Astrocyte (in vitro differentiated cells and primary cell): ENCODE data around the gene MIDN. TPM values are rescaled to one million over a fixed set of nuclear protein-coding genes. Genes with fewer than 3 reads are reported as not detected.

Experiments used
- DNase-seq: peaks from one replicate; pipeline ENCODE4 v3.0.0-alpha.2; 2010; ENCODE audit warnings: low read depth
- FAIRE-seq: peaks from 2 replicates; lab custom pipeline; 2011; peaks lifted over from hg19 to GRCh38; lab: Jason Lieb, UNC
- H2AFZ ChIP-seq: 2 replicates; pipeline ENCODE4 v1.6.0; 2012; ENCODE audit warnings: low read depth, low read length, inconsistent platforms
- H3K27ac ChIP-seq: 2 replicates; pipeline ENCODE4 v1.5.1; 2011; ENCODE audit warnings: low read depth, low read length, inconsistent platforms
- H3K27me3 ChIP-seq: 2 replicates; pipeline ENCODE4 v1.6.0; 2011; ENCODE audit warnings: low read length, inconsistent platforms; ENCODE audit not compliant: insufficient read depth
- H3K36me3 ChIP-seq: 2 replicates; pipeline ENCODE4 v1.5.1; 2011; ENCODE audit warnings: low read length, inconsistent platforms; ENCODE audit not compliant: insufficient read depth
- H3K4me1 ChIP-seq: 2 replicates; pipeline ENCODE4 v1.5.1; 2011; ENCODE audit warnings: low read length, inconsistent platforms; ENCODE audit not compliant: insufficient read depth
- H3K4me2 ChIP-seq: 2 replicates; pipeline ENCODE4 v1.6.0; 2012; ENCODE audit warnings: low read length, inconsistent platforms
- H3K4me3 ChIP-seq: 2 replicates; pipeline ENCODE4 v1.5.1; 2011; ENCODE audit warnings: low read depth, mild to moderate bottlenecking, low read length, inconsistent platforms; ENCODE audit not compliant: insufficient read depth
- H3K79me2 ChIP-seq: 2 replicates; pipeline ENCODE4 v1.6.0; 2012; ENCODE audit warnings: mild to moderate bottlenecking, low read length, inconsistent platforms; ENCODE audit not compliant: insufficient read depth
- H3K9ac ChIP-seq: 2 replicates; pipeline ENCODE4 v1.6.0; 2012; ENCODE audit warnings: mild to moderate bottlenecking, low read length, inconsistent platforms
- H3K9me3 ChIP-seq: 2 replicates; pipeline ENCODE4 v1.5.1; 2012; ENCODE audit warnings: low read depth, mild to moderate bottlenecking, low read length, inconsistent platforms; ENCODE audit not compliant: insufficient read depth
- H4K20me1 ChIP-seq: 2 replicates; pipeline ENCODE4 v1.6.0; 2012; ENCODE audit warnings: low read length, inconsistent platforms; ENCODE audit not compliant: insufficient read depth
- H3K27ac Mint-ChIP-seq: one replicate; pipeline ENCODE4 v1.8.0; 2021; ENCODE audit warnings: mild to moderate bottlenecking, mixed read lengths; ENCODE audit not compliant: unreplicated experiment
- H3K27me3 Mint-ChIP-seq: one replicate; pipeline ENCODE4 v1.8.0; 2021; ENCODE audit warnings: low read depth, mixed read lengths; ENCODE audit not compliant: unreplicated experiment
- H3K36me3 Mint-ChIP-seq: one replicate; pipeline ENCODE4 v1.8.0; 2021; ENCODE audit warnings: low read depth, mixed read lengths; ENCODE audit not compliant: unreplicated experiment
- H3K4me1 Mint-ChIP-seq: one replicate; pipeline ENCODE4 v1.8.0; 2021; ENCODE audit warnings: low read depth, mixed read lengths; ENCODE audit not compliant: unreplicated experiment
- H3K4me3 Mint-ChIP-seq: one replicate; pipeline ENCODE4 v1.8.0; 2021; ENCODE audit warnings: mild to moderate bottlenecking, moderate library complexity, mixed read lengths; ENCODE audit not compliant: unreplicated experiment
- H3K9me3 Mint-ChIP-seq: one replicate; pipeline ENCODE4 v1.8.0; 2021; ENCODE audit warnings: mild to moderate bottlenecking, mixed read lengths; ENCODE audit not compliant: unreplicated experiment
- EZH2 ChIP-seq: IDR thresholded peaks from 2 replicates; pipeline ENCODE4 v1.6.1; 2012; ENCODE audit warnings: mild to moderate bottlenecking, low read length, inconsistent platforms; ENCODE audit not compliant: insufficient read depth
- total RNA-seq: library from RNA; stranded (reverse); gene quantifications from 2 replicates; pipeline ENCODE4 v1.2.1, GENCODE V29; 2021
- TF ChIP-seq, protein P1 (sequence below): IDR thresholded peaks from 2 replicates; pipeline ENCODE4 v1.5.1; 2011; ENCODE audit warnings: low read depth, mild to moderate bottlenecking, inconsistent platforms, low read length, moderate library complexity; ENCODE audit not compliant: insufficient read depth

MIDN gene
- total RNA-seq, 1 donor from 2014 or later = 141 TPM

- H3K4me3 Mint-ChIP-seq = no peak overlapping the region
- FAIRE-seq = no peak
These were observed 13.4 kb upstream of the MIDN start for GRCh38 chr19:1234955-1235380.

GRCh38 chr19:1235625-1236538, 12.5 kb upstream of the MIDN start:
- no peak for DNase-seq
- TF ChIP-seq, protein P1, sequence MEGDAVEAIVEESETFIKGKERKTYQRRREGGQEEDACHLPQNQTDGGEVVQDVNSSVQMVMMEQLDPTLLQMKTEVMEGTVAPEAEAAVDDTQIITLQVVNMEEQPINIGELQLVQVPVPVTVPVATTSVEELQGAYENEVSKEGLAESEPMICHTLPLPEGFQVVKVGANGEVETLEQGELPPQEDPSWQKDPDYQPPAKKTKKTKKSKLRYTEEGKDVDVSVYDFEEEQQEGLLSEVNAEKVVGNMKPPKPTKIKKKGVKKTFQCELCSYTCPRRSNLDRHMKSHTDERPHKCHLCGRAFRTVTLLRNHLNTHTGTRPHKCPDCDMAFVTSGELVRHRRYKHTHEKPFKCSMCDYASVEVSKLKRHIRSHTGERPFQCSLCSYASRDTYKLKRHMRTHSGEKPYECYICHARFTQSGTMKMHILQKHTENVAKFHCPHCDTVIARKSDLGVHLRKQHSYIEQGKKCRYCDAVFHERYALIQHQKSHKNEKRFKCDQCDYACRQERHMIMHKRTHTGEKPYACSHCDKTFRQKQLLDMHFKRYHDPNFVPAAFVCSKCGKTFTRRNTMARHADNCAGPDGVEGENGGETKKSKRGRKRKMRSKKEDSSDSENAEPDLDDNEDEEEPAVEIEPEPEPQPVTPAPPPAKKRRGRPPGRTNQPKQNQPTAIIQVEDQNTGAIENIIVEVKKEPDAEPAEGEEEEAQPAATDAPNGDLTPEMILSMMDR = no peak
- no peak for TF ChIP-seq EZH2

More at GRCh38 chr19:1234955-1235380, 13.4 kb upstream of the MIDN start:
- H3K27ac Mint-ChIP-seq = no peak overlapping the region
- peaks cover 12% of the 10 kb centered on the region for H3K4me1 Mint-ChIP-seq
- Histone ChIP-seq H3K9ac (no peak overlapping the region), H2AFZ (no peak overlapping the region), H3K4me1 (peaks cover 25% of the 10 kb centered on the region), H3K4me2 (no peak overlapping the region), H4K20me1 (peaks cover 52% of the 10 kb centered on the region), H3K79me2 (peaks cover 13% of the 10 kb centered on the region), H3K9me3 (no peaks in the 10 kb centered on the region), H3K27me3 (no peaks in the 10 kb centered on the region), H3K4me3 (no peak overlapping the region), H3K27ac (no peak overlapping the region), H3K36me3 (peaks cover 3% of the 10 kb centered on the region)
- no peaks in the 10 kb centered on the region for H3K9me3 Mint-ChIP-seq
- peaks cover 7% of the 10 kb centered on the region for H3K36me3 Mint-ChIP-seq
- H3K27me3 Mint-ChIP-seq = no peaks in the 10 kb centered on the region
- TF ChIP-seq EZH2 = no peak
- TF ChIP-seq, protein P1 = no peak
- DNase-seq = no peak

GRCh38 chr19:1236576-1236975, 11.8 kb upstream of the MIDN start:
- H3K4me2 ChIP-seq = peak overlapping the region; percentile 97
- DNase-seq = no peak
- peaks cover 13% of the 10 kb centered on the region for H3K79me2 ChIP-seq
- no peaks in the 10 kb centered on the region for H3K9me3 ChIP-seq
- FAIRE-seq = no peak
- H3K9me3 Mint-ChIP-seq = no peaks in the 10 kb centered on the region
- no peaks in the 10 kb centered on the region for H3K27me3 Mint-ChIP-seq
- no peaks in the 10 kb centered on the region for H3K27me3 ChIP-seq
- peaks cover 7% of the 10 kb centered on the region for H3K36me3 Mint-ChIP-seq
- peaks cover 46% of the 10 kb centered on the region for H4K20me1 ChIP-seq
- H3K27ac Mint-ChIP-seq = no peak overlapping the region
- peak overlapping the region; percentile 68 for H3K4me3 ChIP-seq
- TF ChIP-seq, protein P1 = no peak
- no peak for TF ChIP-seq EZH2
- peak overlapping the region; percentile 79 for H3K9ac ChIP-seq
- H3K4me3 Mint-ChIP-seq = peak overlapping the region; percentile 50
- H3K27ac ChIP-seq = no peak overlapping the region
- peaks cover 3% of the 10 kb centered on the region for H3K36me3 ChIP-seq
- H3K4me1 Mint-ChIP-seq = peaks cover 12% of the 10 kb centered on the region
- peak overlapping the region; percentile 32 for H2AFZ ChIP-seq
- H3K4me1 ChIP-seq = peaks cover 34% of the 10 kb centered on the region

More at GRCh38 chr19:1235625-1236538, 12.5 kb upstream of the MIDN start:
- peaks cover 28% of the 10 kb centered on the region for H3K4me1 ChIP-seq
- H3K27ac ChIP-seq = no peak overlapping the region
- H3K36me3 Mint-ChIP-seq = peaks cover 7% of the 10 kb centered on the region
- H3K79me2 ChIP-seq = peaks cover 13% of the 10 kb centered on the region
- H3K4me1 Mint-ChIP-seq = peaks cover 12% of the 10 kb centered on the region
- FAIRE-seq = no peak
- H3K36me3 ChIP-seq = peaks cover 3% of the 10 kb centered on the region
- no peaks in the 10 kb centered on the region for H3K9me3 Mint-ChIP-seq
- H2AFZ ChIP-seq = peak overlapping the region; percentile 32
- H3K4me2 ChIP-seq = peak overlapping the region; percentile 97
- H4K20me1 ChIP-seq = peaks cover 48% of the 10 kb centered on the region
- H3K27me3 Mint-ChIP-seq = no peaks in the 10 kb centered on the region
- H3K27ac Mint-ChIP-seq = no peak overlapping the region
- no peaks in the 10 kb centered on the region for H3K27me3 ChIP-seq
- no peaks in the 10 kb centered on the region for H3K9me3 ChIP-seq
- H3K9ac ChIP-seq = peak overlapping the region; percentile 61
- H3K4me3 Mint-ChIP-seq = peak overlapping the region; percentile 50
- peak overlapping the region; percentile 57 for H3K4me3 ChIP-seq
